DOHH2 (cell line): ENCODE measurements around the gene SMYD2.

Experiments
- H3F3A ChIP-seq: fragments of 200-600 bp; sonication (generic), shearing (Covaris generic); 2 replicates; pipeline ENCODE4 v1.6.0; 2016; ENCODE audit warnings: antibody characterized with exemption, mild to moderate bottlenecking; ENCODE audit not compliant: control insufficient read depth, insufficient read depth
- H3K27ac ChIP-seq: fragments of 200-600 bp; sonication (generic); 2 replicates; pipeline ENCODE4 v1.5.1; 2014; ENCODE audit warnings: low read depth, mild to moderate bottlenecking, low read length, moderate library complexity
- H3K27me3 ChIP-seq: fragments of 200-600 bp; sonication (generic); 2 replicates; pipeline ENCODE4 v1.6.1; 2014; ENCODE audit warnings: mild to moderate bottlenecking, low read length, mixed read lengths; ENCODE audit not compliant: control insufficient read depth
- H3K36me3 ChIP-seq: fragments of 200-600 bp; sonication (generic); 2 replicates; pipeline ENCODE4 v1.6.1; 2014; ENCODE audit warnings: mild to moderate bottlenecking, low read length, moderate library complexity, mixed read lengths; ENCODE audit not compliant: control insufficient read depth
- H3K4me1 ChIP-seq: fragments of 200-600 bp; sonication (generic); 2 replicates; pipeline ENCODE4 v1.6.1; 2014; ENCODE audit warnings: mild to moderate bottlenecking, low read length, mixed read lengths; ENCODE audit not compliant: control insufficient read depth
- H3K4me2 ChIP-seq: fragments of 200-600 bp; sonication (generic); 2 replicates; pipeline ENCODE4 v1.6.0; 2014; ENCODE audit warnings: mild to moderate bottlenecking, low read length, moderate library complexity
- H3K4me3 ChIP-seq: fragments of 200-600 bp; sonication (generic); 2 replicates; pipeline ENCODE4 v1.5.1; 2014; ENCODE audit warnings: mild to moderate bottlenecking, low read length, mixed read lengths
- H3K79me2 ChIP-seq: fragments of 200-600 bp; sonication (generic); 2 replicates; pipeline ENCODE4 v1.6.1; 2014; ENCODE audit warnings: mild to moderate bottlenecking, low read length, mixed read lengths; ENCODE audit not compliant: control insufficient read depth
- H3K9me2 ChIP-seq: fragments of 200-600 bp; sonication (generic); replicated peaks from 2 replicates; pipeline ENCODE4 v1.6.1; 2014; ENCODE audit warnings: mild to moderate bottlenecking, low read length, mixed read lengths; ENCODE audit not compliant: control insufficient read depth
- H3K9me3 ChIP-seq: fragments of 200-600 bp; sonication (generic); 2 replicates; pipeline ENCODE4 v1.6.1; 2014; ENCODE audit warnings: antibody characterized with exemption, low read length, mixed read lengths; ENCODE audit not compliant: control insufficient read depth, insufficient read depth
- H4K20me1 ChIP-seq: fragments of 200-600 bp; sonication (generic); 2 replicates; pipeline ENCODE4 v1.6.0; 2014; ENCODE audit warnings: low read depth, mild to moderate bottlenecking, antibody characterized with exemption, low read length, moderate library complexity; ENCODE audit not compliant: control insufficient read depth, insufficient read depth
- CTCF ChIP-seq: fragments of 200-600 bp; sonication (generic); IDR thresholded peaks from one replicate; pipeline ENCODE4 v1.5.1; 2014; ENCODE audit warnings: antibody characterized with exemption, mild to moderate bottlenecking, low read depth, low read length; ENCODE audit not compliant: poor library complexity, severe bottlenecking
- EZH2phosphoT487 ChIP-seq: fragments of 200-600 bp; sonication (generic); IDR thresholded peaks from 2 replicates; pipeline ENCODE4 v1.6.1; 2017; ENCODE audit warnings: borderline replicate concordance, mild to moderate bottlenecking, antibody characterized with exemption, low read length, moderate library complexity, mixed read lengths

SMYD2 gene

GRCh38 chr1:214300149-214300780 is 19.3 kb downstream of the SMYD2 start:
- Histone ChIP-seq H3K27ac (no peak overlapping the region), H3K4me2 (no peak overlapping the region), H3K9me3 (no peaks in the 10 kb centered on the region), H3K9me2 (no peaks in the 10 kb centered on the region), H3F3A (no peaks in the 10 kb centered on the region), H3K27me3 (no peaks in the 10 kb centered on the region), H3K4me1 (peaks cover 15% of the 10 kb centered on the region), H3K79me2 (peaks cover 14% of the 10 kb centered on the region), H3K4me3 (no peak overlapping the region), H3K36me3 (no peaks in the 10 kb centered on the region), H4K20me1 (0 out of 2 replicates have a peak, but pooled peaks cover 4% of the 10 kb centered on the region)
- TF ChIP-seq EZH2phosphoT487 = no peak
- TF ChIP-seq CTCF = no peak

GRCh38 chr1:214301526-214301925 is 20.6 kb downstream of the SMYD2 start:
- Histone ChIP-seq H3K36me3 (no peaks in the 10 kb centered on the region), H3K4me2 (no peak overlapping the region), H3K27me3 (no peaks in the 10 kb centered on the region), H3K27ac (no peak overlapping the region), H4K20me1 (0 out of 2 replicates have a peak, but pooled peaks cover 4% of the 10 kb centered on the region), H3K4me3 (no peak overlapping the region), H3K9me3 (no peaks in the 10 kb centered on the region), H3K4me1 (peaks cover 2% of the 10 kb centered on the region), H3F3A (no peaks in the 10 kb centered on the region), H3K9me2 (no peaks in the 10 kb centered on the region), H3K79me2 (peaks cover 9% of the 10 kb centered on the region)
- TF ChIP-seq EZH2phosphoT487 (no peak), CTCF (no peak)

GRCh38 chr1:214303141-214303930 is 22.4 kb downstream of the SMYD2 start:
- Histone ChIP-seq H3K27me3 (no peaks in the 10 kb centered on the region), H3K9me2 (no peaks in the 10 kb centered on the region), H4K20me1 (0 out of 2 replicates have a peak, but pooled peaks cover 4% of the 10 kb centered on the region), H3K79me2 (peaks cover 4% of the 10 kb centered on the region; the same call in 1 of the 2 replicates), H3K9me3 (no peaks in the 10 kb centered on the region), H3K4me1 (no peaks in the 10 kb centered on the region), H3K4me3 (no peak overlapping the region), H3K27ac (no peak overlapping the region), H3K36me3 (no peaks in the 10 kb centered on the region), H3K4me2 (no peak overlapping the region), H3F3A (no peaks in the 10 kb centered on the region)
- no peak for TF ChIP-seq CTCF
- TF ChIP-seq EZH2phosphoT487 = no peak
